ENCODE measurements around the gene RASL10A.
A peak's percentile ranks its signal among the peaks of the same experiment; 100 is the strongest.

RASL10A gene

GRCh38 chr22:29308148-29308790 is 7.2 kb downstream of the RASL10A start:
- Histone ChIP-seq H3K27ac (peak overlapping the region; percentile 20), H3K36me3 (replicated peaks) (peaks cover 5% of the 10 kb centered on the region), H3K4me3 (ENCODE audit: low read depth, low read length) (peak overlapping the region; percentile 71), H3K27me3 (replicated peaks) (no peaks in the 10 kb centered on the region)
- in situ Hi-C loops (cut with HindIII; ENCODE audit: low pct_ligation_motif_present, low sequenced_read_pairs), result no loop called here
- no peak for DNase-seq
- no peak for TF ChIP-seq CTCF (IDR thresholded peaks at IDR 0.05; ENCODE audit: low read depth, low read length, missing control alignments)

- no peak for DNase-seq
- H3K4me3 ChIP-seq (ENCODE audit: low read depth, low read length), result peak overlapping the region; percentile 71
These were observed 7.8 kb downstream of the RASL10A start for GRCh38 chr22:29307596-29308147.

GRCh38 chr22:29306835-29307595 is 8.5 kb downstream of the RASL10A start:
- in situ Hi-C loops (cut with HindIII; ENCODE audit: low pct_ligation_motif_present, low sequenced_read_pairs), result no loop called here
- Histone ChIP-seq H3K36me3 (replicated peaks) (peaks cover 3% of the 10 kb centered on the region), H3K4me3 (ENCODE audit: low read depth, low read length) (peak overlapping the region; percentile 71), H3K27me3 (replicated peaks) (no peaks in the 10 kb centered on the region), H3K27ac (peak overlapping the region; percentile 74)
- peak; percentile 55 for DNase-seq
- TF ChIP-seq CTCF (IDR thresholded peaks at IDR 0.05; ENCODE audit: low read depth, low read length, missing control alignments), result no peak

More at GRCh38 chr22:29307596-29308147, 7.8 kb downstream of the RASL10A start:
- peaks cover 5% of the 10 kb centered on the region for H3K36me3 ChIP-seq (replicated peaks)
- no peaks in the 10 kb centered on the region for H3K27me3 ChIP-seq (replicated peaks)
- peak; percentile 1 for TF ChIP-seq CTCF (IDR thresholded peaks at IDR 0.05; ENCODE audit: low read depth, low read length, missing control alignments)
- H3K27ac ChIP-seq, result peak overlapping the region; percentile 74
- in situ Hi-C loops (cut with HindIII; ENCODE audit: low pct_ligation_motif_present, low sequenced_read_pairs), result no loop called here

- Histone ChIP-seq H3K27ac (peak within 1 kb of the TSS; percentile 74), H3K4me3 (ENCODE audit: low read depth, low read length) (peak within 1 kb of the TSS; percentile 71), H3K27me3 (replicated peaks) (no peaks in the 10 kb centered on the region), H3K36me3 (replicated peaks) (peaks cover 2% of the 10 kb centered on the region)
- TF ChIP-seq CTCF (IDR thresholded peaks at IDR 0.05; ENCODE audit: low read depth, low read length, missing control alignments), result peak; percentile 76
- in situ Hi-C loops (cut with HindIII; ENCODE audit: low pct_ligation_motif_present, low sequenced_read_pairs), result no loop called here
- peak; percentile 73 for DNase-seq
These were observed 9.2 kb downstream of the RASL10A start, which contains the start of gene GAS2L1 for GRCh38 chr22:29306175-29306834. TSS of gene GAS2L1 (plus strand) at chr22:29306650. CDS start at chr22:29308106, 1,456 bp downstream.

- H3K27ac ChIP-seq, result no peak overlapping the region
- H3K4me3 ChIP-seq (ENCODE audit: low read depth, low read length), result peak overlapping the region; percentile 71
- in situ Hi-C loops (cut with HindIII; ENCODE audit: low pct_ligation_motif_present, low sequenced_read_pairs), result no loop called here
- no peak for DNase-seq
- H3K36me3 ChIP-seq (replicated peaks), result peaks cover 6% of the 10 kb centered on the region
- no peaks in the 10 kb centered on the region for H3K27me3 ChIP-seq (replicated peaks)
- no peak for TF ChIP-seq CTCF (IDR thresholded peaks at IDR 0.05; ENCODE audit: low read depth, low read length, missing control alignments)
These were observed 9.7 kb downstream of the RASL10A start for GRCh38 chr22:29305836-29306174.

Measured in brain microvascular endothelial cell (primary cell).